Body of pancreas (tissue), 4 donors: Measurements from ENCODE around the gene HUWE1.
"Not testable (repeated sequence)": the region's sequence is repeated elsewhere in the genome, so short reads cannot be mapped to it uniquely, and the experiment has no call there.

ENCODE experiments used
- CTCF ChIP-seq, 7 experiments: fragments of 450-650 bp in 4 of 7; fragments of 200-600 bp in 3 of 7; sonication (generic) in 3 of 7; IDR thresholded peaks; one replicate each; pipeline ENCODE4 v1.5.1; 2016 to 2019; ENCODE audit warnings: antibody characterized with exemption in 7 of 7
- POLR2A ChIP-seq, 3 donors: fragments of 450-650 bp; IDR thresholded peaks; one replicate each; pipeline ENCODE4 v1.6.1; 2016; ENCODE audit warnings: antibody characterized with exemption in 3 of 3, mild to moderate bottlenecking in 2 of 3

DNA sequence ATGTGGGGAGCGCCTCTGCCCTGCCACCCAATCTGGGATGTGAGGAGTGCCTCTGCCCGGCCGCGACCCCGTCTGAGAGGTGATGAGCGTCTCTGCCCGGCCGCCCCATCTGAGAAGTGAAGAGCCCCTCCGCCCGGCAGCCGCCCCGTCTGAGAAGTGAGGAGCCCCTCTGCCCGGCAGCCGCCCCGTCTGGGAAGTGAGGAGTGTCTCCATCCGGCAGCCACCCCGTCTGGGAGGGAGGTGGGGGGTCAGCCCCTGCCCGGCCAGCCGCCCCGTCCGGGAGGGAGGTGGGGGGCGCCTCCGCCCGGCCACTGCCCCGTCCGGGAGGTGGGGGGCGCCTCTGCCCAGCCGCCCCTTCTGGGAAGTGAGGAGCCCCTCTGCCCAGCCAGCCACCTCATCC lies 182.5 kb downstream of the HUWE1 start:
- TF ChIP-seq POLR2A, CTCF (IDR thresholded peaks at IDR 0.05): not testable (repeated sequence)
